Epithelial cell of prostate (primary cell): Measurements from ENCODE around the gene DLX3.

Experiments
- DNase-seq: peaks from one replicate; pipeline ENCODE4 v3.0.0-alpha.2; 2011; ENCODE audit warnings: low read depth, low spot score
- H3K27ac ChIP-seq: fragments of 450-650 bp; 2 replicates; pipeline ENCODE4 v1.5.1; 2017; ENCODE audit warnings: mild to moderate bottlenecking

The DLX3 gene

GRCh38 chr17:49977463-49978389 lies 17.3 kb downstream of the DLX3 start:
- H3K27ac ChIP-seq: no peak overlapping the region
- DNase-seq: no peak

GRCh38 chr17:49976828-49977202 lies 18.2 kb downstream of the DLX3 start:
- DNase-seq: no peak
- no peak overlapping the region for H3K27ac ChIP-seq

- no peak overlapping the region for H3K27ac ChIP-seq
- no peak for DNase-seq
Measured at GRCh38 chr17:49976163-49976827, 18.7 kb downstream of the DLX3 start.

- DNase-seq: no peak
- H3K27ac ChIP-seq: no peak overlapping the region
Measured at GRCh38 chr17:49975531-49975930, 19.5 kb downstream of the DLX3 start.

- no peak overlapping the region for H3K27ac ChIP-seq
- no peak for DNase-seq
Measured at GRCh38 chr17:49973271-49973615, 21.8 kb downstream of the DLX3 start.

GRCh38 chr17:49972486-49973270 lies 22.3 kb downstream of the DLX3 start:
- DNase-seq: no peak
- H3K27ac ChIP-seq: no peak overlapping the region

- H3K27ac ChIP-seq: no peak overlapping the region
Measured at GRCh38 chr17:49971848-49972485, 23.1 kb downstream of the DLX3 start.

GRCh38 chr17:49971199-49971847 lies 23.7 kb downstream of the DLX3 start:
- H3K27ac ChIP-seq: no peak overlapping the region
- DNase-seq: no peak

More at GRCh38 chr17:49971848-49972485, 23.1 kb downstream of the DLX3 start:
- DNase-seq: no peak

GRCh38 chr17:49970498-49970897 lies 24.5 kb downstream of the DLX3 start:
- DNase-seq: no peak
- H3K27ac ChIP-seq: no peak overlapping the region

- no peak for DNase-seq
- H3K27ac ChIP-seq: no peak overlapping the region
Measured at GRCh38 chr17:49969795-49970389, 25.1 kb downstream of the DLX3 start.

- no peak for DNase-seq
Measured at GRCh38 chr17:49969134-49969759, 25.8 kb downstream of the DLX3 start, which contains the start of gene DLX4. TSS of gene DLX4 (plus strand) at chr17:49969190. CDS start at chr17:49969469, 279 bp downstream.

GRCh38 chr17:49968405-49969133 lies 26.5 kb downstream of the DLX3 start:
- no peak overlapping the region for H3K27ac ChIP-seq
- no peak for DNase-seq

More at GRCh38 chr17:49969134-49969759, 25.8 kb downstream of the DLX3 start, which contains the start of gene DLX4:
- H3K27ac ChIP-seq: no peak within 1 kb of the TSS

GRCh38 chr17:49967621-49968404 lies 27.2 kb downstream of the DLX3 start:
- no peak overlapping the region for H3K27ac ChIP-seq
- no peak for DNase-seq

- DNase-seq: no peak
- no peak overlapping the region for H3K27ac ChIP-seq
Measured at GRCh38 chr17:49967205-49967604, 27.8 kb downstream of the DLX3 start.

GRCh38 chr17:49966767-49967166 lies 28.3 kb downstream of the DLX3 start:
- H3K27ac ChIP-seq: no peak overlapping the region
- DNase-seq: no peak

- DNase-seq: no peak
- H3K27ac ChIP-seq: no peak overlapping the region
Measured at GRCh38 chr17:49965524-49965909, 29.5 kb downstream of the DLX3 start.

- no peak overlapping the region for H3K27ac ChIP-seq
- DNase-seq: no peak
Measured at GRCh38 chr17:49964769-49965523, 30.1 kb downstream of the DLX3 start.
